Spleen (tissue), 11 donors: ENCODE measurements around the gene BRF1. TPM values are rescaled to one million over a fixed set of nuclear protein-coding genes. Genes with fewer than 3 reads are reported as not detected.
A peak's percentile ranks its signal among the peaks of the same experiment; 100 is the strongest.

Source experiments
- DNase-seq: peaks from one replicate; pipeline ENCODE4 v3.0.0-alpha.2; 2020
- H3K27ac ChIP-seq, 8 donors: fragments of 200-600 bp; sonication (generic) in 7 of 8; 1 replicate in 4 of 8; 2 replicates in 4 of 8; pipeline versions ENCODE4 v1.5.0 to v1.8.0; 2016 to 2021; ENCODE audit warnings: inconsistent platforms in 4 of 8, mild to moderate bottlenecking in 4 of 8, moderate library complexity in 1 of 8
- H3K27me3 ChIP-seq, 7 donors: fragments of 200-600 bp; sonication (generic) in 6 of 7; replicated peaks in 1 of 7; 1 replicate in 4 of 7; 2 replicates in 3 of 7; pipeline versions ENCODE4 v1.5.0 to v1.8.0; 2016 to 2021; ENCODE audit warnings: inconsistent platforms in 3 of 7, mild to moderate bottlenecking in 1 of 7
- H3K36me3 ChIP-seq, 6 donors: fragments of 200-600 bp; sonication (generic) in 5 of 6; 1 replicate in 4 of 6; 2 replicates in 2 of 6; pipeline versions ENCODE4 v1.5.0 to v1.8.0; 2016 to 2021; ENCODE audit warnings: inconsistent platforms in 2 of 6
- H3K4me1 ChIP-seq, 6 donors: fragments of 200-600 bp; sonication (generic) in 5 of 6; 1 replicate in 3 of 6; 2 replicates in 3 of 6; pipeline versions ENCODE4 v1.5.0 to v1.8.0; 2016 to 2021; ENCODE audit warnings: inconsistent platforms in 3 of 6
- H3K4me3 ChIP-seq, 8 donors: fragments of 200-600 bp; sonication (generic) in 7 of 8; 1 replicate in 4 of 8; 2 replicates in 4 of 8; pipeline versions ENCODE4 v1.5.0 to v1.8.0; 2016 to 2021; ENCODE audit warnings: inconsistent platforms in 4 of 8, mild to moderate bottlenecking in 4 of 8, moderate library complexity in 2 of 8
- H3K9me3 ChIP-seq, 8 donors: fragments of 200-600 bp; sonication (generic) in 7 of 8; 1 replicate in 4 of 8; 2 replicates in 4 of 8; pipeline versions ENCODE4 v1.5.0 to v1.8.0; 2016 to 2021; ENCODE audit warnings: inconsistent platforms in 4 of 8
- CTCF ChIP-seq, 11 experiments: fragments of 200-600 bp in 7 of 11; fragments of 450-650 bp in 4 of 11; sonication (generic) in 4 of 11; IDR thresholded peaks in 8 of 11; conservative IDR thresholded peaks in 3 of 11; 1 replicate in 7 of 11; 2 replicates in 4 of 11; pipeline versions ENCODE4 v1.4.0 to v1.8.0; 2016 to 2021; ENCODE audit warnings: antibody characterized with exemption in 11 of 11, inconsistent platforms in 4 of 11, mild to moderate bottlenecking in 1 of 11
- POLR2A ChIP-seq, 3 donors: fragments of 450-650 bp; IDR thresholded peaks; one replicate each; pipeline ENCODE4 v1.5.1; 2017; ENCODE audit warnings: antibody characterized with exemption in 3 of 3, mild to moderate bottlenecking in 1 of 3
- POLR2AphosphoS5 ChIP-seq, 3 donors: sonication (generic); formaldehyde crosslinking; IDR thresholded peaks; one replicate each; pipeline ENCODE4 v1.5.1; 2017; ENCODE audit warnings: antibody characterized with exemption in 3 of 3
- whole genome bisulfite sequencing, 5 donors: extraction: QIAGEN DNeasy Blood & Tissue Kit in 3 of 5; methylation state at CpG; one replicate each; pipeline versions ENCODE4 v1.1.5 to v1.1.7; 2013 to 2018; 5-methylcytosine and 5-hydroxymethylcytosine counted together
- intact Hi-C: fragments of 100-400 bp; cut with DNase I; formaldehyde crosslinking; loops from one replicate; pipeline ENCODE4 v1.15.0; 2023; ENCODE audit warnings: low total_unique reads
- polyA plus RNA-seq, 3 donors: library from polyadenylated mRNA; stranded (reverse); fragments of 200-250 nt; gene quantifications; one replicate each; pipeline ENCODE4 v1.2.1, GENCODE V29; 2013
- total RNA-seq, 7 donors: library from RNA; depleted of rRNA in 3 of 7; stranded (reverse); fragments of >200 nt in 3 of 7; fragmentation: NEBNext Ultra II Directional in 4 of 7; extraction: Animal tissue kit (Norgen Biotek cat#: 25700) in 4 of 7; gene quantifications; one replicate each; pipeline versions ENCODE4 v1.1.0 to v1.2.1, GENCODE V29; 2016 to 2021
- donor health status: healthy with polysubstance abuse.
- donor health status: DM: no; HTN: no; CAD: no; lungs with moderate emphysema.
- donor health status: DM: no; HTN: no; CAD: no.
- donor health status: Bipolar disorder and iron deficiency.
- donor health status: healthy.
- donor health status: DM: no; HTN: no; CAD: no.
- donor health status: DM: yes; HTN: yes; CAD: no.

Gene BRF1
- total and polyA plus RNA-seq, 10 donors: 16.2 to 71.2 (median 49.8) TPM

- DNase-seq: no peak
- WGBS, 5 donors: 58 to 74% (median 69%) methylated on average over 15 to 22 of the region's 22 CpGs
- no peaks in the 10 kb centered on the region for H3K36me3 ChIP-seq
- intact Hi-C loops: no loop called here
- H3K27me3 ChIP-seq: peaks cover 0 to 63% (median 38%) of the 10 kb centered on the region in 7 donors
- H3K27ac ChIP-seq: no peak overlapping the region
- H3K4me1 ChIP-seq: peaks cover 4 to 48% (median 33%) of the 10 kb centered on the region in 6 donors
- H3K4me3 ChIP-seq: peak overlapping the region in 1 of 8 donors; percentile 73
- H3K9me3 ChIP-seq: no peaks in the 10 kb centered on the region
- no peak for TF ChIP-seq CTCF (IDR thresholded peaks at IDR 0.05 in 8 of 11, conservative IDR thresholded peaks at IDR 0.05 in 3 of 11)
- no peak for TF ChIP-seq POLR2AphosphoS5 (IDR thresholded peaks at IDR 0.05)
- no peak for TF ChIP-seq POLR2A (IDR thresholded peaks at IDR 0.05)
Measured at GRCh38 chr14:105166571-105167302, 134.1 kb downstream of the BRF1 start.

DNA sequence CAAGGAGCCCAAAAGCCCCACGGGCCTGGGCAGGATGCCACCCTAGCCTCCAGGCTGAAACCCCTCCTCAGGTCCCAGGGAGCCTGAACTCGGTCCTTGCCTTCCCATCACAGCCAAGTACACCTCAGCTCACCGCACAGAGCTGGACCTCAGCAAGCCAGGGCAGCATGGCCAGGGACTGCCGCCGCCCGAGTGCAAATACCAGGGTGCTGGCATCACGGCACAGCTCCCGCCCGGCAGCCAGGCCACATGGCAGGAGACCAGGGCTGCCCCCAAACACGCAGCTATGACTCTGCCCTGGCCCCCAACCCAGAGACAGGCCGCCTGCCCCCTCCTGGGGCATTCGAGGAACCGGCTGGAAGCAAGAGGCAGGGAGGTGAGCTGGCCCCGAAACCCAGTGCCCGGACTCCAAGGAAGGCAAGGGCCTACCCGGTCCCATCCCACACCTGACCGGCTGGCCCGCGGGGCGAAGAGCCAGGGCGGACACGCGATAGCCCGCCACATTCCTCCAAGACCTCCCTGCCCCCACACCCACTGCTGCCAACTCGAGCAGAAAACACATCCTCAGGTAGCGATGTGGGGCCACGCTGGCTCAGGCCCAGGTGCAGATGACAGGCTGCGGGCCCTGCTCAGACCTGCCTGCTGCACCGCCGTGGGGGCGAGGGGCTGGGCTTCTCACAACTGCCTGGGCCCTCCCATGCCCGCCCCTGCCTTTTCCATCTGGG is 134.9 kb downstream of the BRF1 start:
- DNase-seq: no peak
- Histone ChIP-seq H3K4me3 (no peak overlapping the region), H3K4me1 (peaks cover under 1 to 40% (median 29%) of the 10 kb centered on the region in 6 donors), H3K27me3 (peaks cover 0 to 55% (median 36%) of the 10 kb centered on the region in 7 donors), H3K27ac (no peak overlapping the region), H3K36me3 (no peaks in the 10 kb centered on the region), H3K9me3 (no peaks in the 10 kb centered on the region)
- intact Hi-C loops: no loop called here
- WGBS, 5 donors: 88 to 94% (median 92%) methylated on average over 7 to 32 of the region's 32 CpGs
- TF ChIP-seq POLR2A (IDR thresholded peaks at IDR 0.05): no peak
- TF ChIP-seq POLR2AphosphoS5 (IDR thresholded peaks at IDR 0.05): no peak
- TF ChIP-seq CTCF (IDR thresholded peaks at IDR 0.05 in 8 of 11, conservative IDR thresholded peaks at IDR 0.05 in 3 of 11): no peak

- intact Hi-C loops: no loop called here
- Histone ChIP-seq H3K4me1 (peaks cover 0 to 33% (median 22%) of the 10 kb centered on the region in 6 donors), H3K36me3 (no peaks in the 10 kb centered on the region), H3K4me3 (no peak overlapping the region), H3K27me3 (peaks cover 0 to 48% (median 31%) of the 10 kb centered on the region in 7 donors), H3K9me3 (no peaks in the 10 kb centered on the region), H3K27ac (no peak overlapping the region)
- WGBS, 5 donors: 66 to 79% (median 77%) methylated on average over 6 to 10 of the region's 10 CpGs
- no peak for TF ChIP-seq POLR2AphosphoS5 (IDR thresholded peaks at IDR 0.05)
- TF ChIP-seq POLR2A (IDR thresholded peaks at IDR 0.05): no peak
- no peak for TF ChIP-seq CTCF (IDR thresholded peaks at IDR 0.05 in 8 of 11, conservative IDR thresholded peaks at IDR 0.05 in 3 of 11)
- no peak for DNase-seq
Measured at GRCh38 chr14:105165134-105165704, 135.6 kb downstream of the BRF1 start.
